Cardiac fibroblast (primary cell): ENCODE data around the gene GPR173.

Source experiments
- DNase-seq, 2 donors: peaks; one replicate each; pipeline versions ENCODE4 v3.0.0 to v3.0.0-alpha.2; 2010; ENCODE audit warnings: low read depth in 2 of 2
- H3K4me3 ChIP-seq, 2 donors: replicated peaks in 1 of 2; 1 replicate in 1 of 2; 2 replicates in 1 of 2; pipeline ENCODE4 v1.5.1; 2011; ENCODE audit warnings: low read depth in 2 of 2, low read length in 2 of 2, mild to moderate bottlenecking in 2 of 2, moderate library complexity in 1 of 2
- CTCF ChIP-seq: IDR thresholded peaks from one replicate; pipeline ENCODE4 v1.5.1; 2011; ENCODE audit warnings: low read depth, mild to moderate bottlenecking, low read length, inconsistent platforms

GPR173 gene

GRCh38 chrX:53126377-53126776 is 77.8 kb downstream of the GPR173 start:
- no peak for TF ChIP-seq CTCF
- no peak for DNase-seq
- H3K4me3 ChIP-seq = no peak overlapping the region

- no peak for TF ChIP-seq CTCF
- H3K4me3 ChIP-seq = no peak overlapping the region
- DNase-seq = peak in 1 of 2 donors; percentile 3
Measured at GRCh38 chrX:53128097-53128749, 79.6 kb downstream of the GPR173 start.
